Omental fat pad (tissue), 4 donors: ENCODE measurements around the gene CDH23. TPM values are rescaled to one million over a fixed set of nuclear protein-coding genes. Genes with fewer than 3 reads are reported as not detected.

Source experiments
- ATAC-seq: fragments of 150-250 bp; one replicate; pipeline ENCODE4 v1.9.1; 2016; ENCODE audit warnings: mild to moderate bottlenecking, moderate library complexity; ENCODE audit not compliant: low FRiP score
- DNase-seq: peaks from one replicate; pipeline ENCODE4 v3.0.0-alpha.2; 2019; ENCODE audit warnings: low spot score
- total RNA-seq, 4 donors: library from RNA; depleted of rRNA; stranded (reverse); fragments of >200 nt; gene quantifications; one replicate each; pipeline ENCODE4 v1.1.0, GENCODE V29; 2016
- TF ChIP-seq, protein P1 (sequence below), 3 donors: fragments of 450-650 bp; IDR thresholded peaks; one replicate each; pipeline ENCODE4 v1.5.1; 2016 to 2017; ENCODE audit warnings: antibody characterized with exemption in 3 of 3, mild to moderate bottlenecking in 3 of 3, moderate library complexity in 2 of 3

The CDH23 gene
- total RNA-seq, 4 donors from 2014 or later = 25.3 to 41.9 (median 34.4) TPM

DNA sequence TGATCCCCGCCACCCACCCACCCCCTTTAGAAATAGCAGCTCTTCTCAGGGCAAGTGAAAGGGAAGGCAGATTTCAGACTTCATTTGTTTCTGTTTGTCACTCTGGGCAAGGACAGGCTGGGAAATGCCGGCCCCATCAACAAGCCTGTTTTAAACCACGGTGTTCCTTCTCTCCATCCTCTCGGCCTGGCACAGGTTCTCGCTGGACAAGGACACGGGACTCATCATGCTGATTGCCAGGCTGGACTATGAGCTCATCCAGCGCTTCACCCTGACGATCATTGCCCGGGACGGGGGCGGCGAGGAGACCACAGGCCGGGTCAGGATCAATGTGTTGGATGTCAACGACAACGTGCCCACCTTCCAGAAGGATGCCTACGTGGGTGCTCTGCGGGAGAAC lies 280.5 kb downstream of the CDH23 start:
- no peak for DNase-seq
- ATAC-seq = no peak
- TF ChIP-seq, protein P1, sequence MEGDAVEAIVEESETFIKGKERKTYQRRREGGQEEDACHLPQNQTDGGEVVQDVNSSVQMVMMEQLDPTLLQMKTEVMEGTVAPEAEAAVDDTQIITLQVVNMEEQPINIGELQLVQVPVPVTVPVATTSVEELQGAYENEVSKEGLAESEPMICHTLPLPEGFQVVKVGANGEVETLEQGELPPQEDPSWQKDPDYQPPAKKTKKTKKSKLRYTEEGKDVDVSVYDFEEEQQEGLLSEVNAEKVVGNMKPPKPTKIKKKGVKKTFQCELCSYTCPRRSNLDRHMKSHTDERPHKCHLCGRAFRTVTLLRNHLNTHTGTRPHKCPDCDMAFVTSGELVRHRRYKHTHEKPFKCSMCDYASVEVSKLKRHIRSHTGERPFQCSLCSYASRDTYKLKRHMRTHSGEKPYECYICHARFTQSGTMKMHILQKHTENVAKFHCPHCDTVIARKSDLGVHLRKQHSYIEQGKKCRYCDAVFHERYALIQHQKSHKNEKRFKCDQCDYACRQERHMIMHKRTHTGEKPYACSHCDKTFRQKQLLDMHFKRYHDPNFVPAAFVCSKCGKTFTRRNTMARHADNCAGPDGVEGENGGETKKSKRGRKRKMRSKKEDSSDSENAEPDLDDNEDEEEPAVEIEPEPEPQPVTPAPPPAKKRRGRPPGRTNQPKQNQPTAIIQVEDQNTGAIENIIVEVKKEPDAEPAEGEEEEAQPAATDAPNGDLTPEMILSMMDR (IDR thresholded peaks at IDR 0.05) = no peak

DNA sequence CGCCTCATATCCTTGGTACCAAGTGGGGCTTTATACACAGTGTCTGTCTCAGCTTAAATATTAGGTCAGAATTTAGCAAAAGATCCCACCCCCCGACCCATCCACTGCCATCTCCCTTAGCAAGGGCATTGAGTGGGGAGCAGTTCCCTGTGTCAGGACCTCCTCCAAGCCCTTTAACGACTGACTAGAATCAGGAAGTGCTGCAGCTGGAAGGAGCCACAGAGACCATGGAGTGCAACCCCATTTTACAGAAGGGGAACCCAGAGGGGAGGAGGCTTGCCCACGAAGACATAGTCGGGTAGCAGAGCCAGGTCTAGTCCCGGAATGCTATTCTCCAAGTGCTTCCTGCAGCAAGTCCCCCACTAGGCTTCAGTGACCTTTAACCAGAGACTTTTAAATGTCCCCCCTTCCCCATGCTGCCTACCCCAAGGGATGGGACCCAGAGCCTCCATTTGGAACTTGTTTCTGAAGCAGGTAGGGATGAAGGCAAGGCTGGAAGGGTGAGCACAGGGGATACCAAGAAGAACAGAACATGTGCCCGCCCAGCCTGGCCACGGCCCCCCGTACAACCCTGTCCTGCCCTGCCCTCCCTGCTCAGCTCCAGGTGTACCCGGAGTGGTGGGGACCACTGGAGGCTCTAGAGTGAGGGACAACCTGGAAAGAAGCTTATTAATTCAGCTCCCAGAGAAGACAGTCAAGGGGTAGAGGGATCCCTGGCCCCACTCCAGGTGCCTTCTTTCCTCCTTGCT lies 281.5 kb downstream of the CDH23 start:
- TF ChIP-seq, protein P1 (IDR thresholded peaks at IDR 0.05) = no peak
- ATAC-seq (no peak), DNase-seq (no peak)

DNA sequence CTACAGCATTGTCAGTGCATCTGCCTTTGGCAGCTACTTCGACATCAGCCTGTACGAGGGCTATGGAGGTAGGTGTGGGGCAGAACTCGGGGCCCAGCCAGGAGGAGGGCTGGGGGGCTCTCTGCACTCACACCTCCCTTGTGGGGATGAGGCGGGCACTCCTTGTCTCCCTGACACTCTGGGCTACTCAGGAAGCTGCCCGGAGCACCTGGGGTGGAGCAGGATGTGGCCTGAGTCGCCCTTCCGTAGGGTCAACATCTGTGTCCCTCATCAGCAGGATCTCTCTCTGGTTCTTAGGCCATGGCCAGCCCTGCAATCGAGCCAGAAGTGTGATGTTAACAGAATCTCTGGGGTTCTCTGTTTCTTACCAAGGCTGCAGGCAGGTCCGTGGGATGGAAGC lies 282.7 kb downstream of the CDH23 start:
- no peak for DNase-seq
- ATAC-seq = no peak
- TF ChIP-seq, protein P1 (IDR thresholded peaks at IDR 0.05) = no peak

DNA sequence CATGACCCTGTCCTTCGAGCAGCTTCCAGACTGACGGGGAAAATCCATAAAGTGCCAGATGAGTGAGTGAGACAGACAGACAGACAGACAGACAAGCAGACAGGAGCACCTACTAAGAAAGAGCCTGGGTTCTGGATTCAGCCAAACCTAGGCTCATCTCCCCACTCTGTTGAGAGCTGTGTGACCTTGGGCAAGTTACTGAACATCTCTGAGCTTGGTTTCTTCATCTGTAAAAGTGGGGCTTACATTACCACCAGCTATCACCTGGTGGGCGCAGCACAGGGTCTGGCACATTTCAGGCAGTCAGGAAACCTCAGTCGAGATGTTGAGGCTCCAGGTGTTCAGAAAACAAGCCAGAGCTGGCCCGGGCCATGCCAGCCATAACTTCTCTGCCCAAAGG lies 285.3 kb downstream of the CDH23 start:
- ATAC-seq (no peak), DNase-seq (no peak)
- TF ChIP-seq, protein P1 (IDR thresholded peaks at IDR 0.05) = no peak

DNA sequence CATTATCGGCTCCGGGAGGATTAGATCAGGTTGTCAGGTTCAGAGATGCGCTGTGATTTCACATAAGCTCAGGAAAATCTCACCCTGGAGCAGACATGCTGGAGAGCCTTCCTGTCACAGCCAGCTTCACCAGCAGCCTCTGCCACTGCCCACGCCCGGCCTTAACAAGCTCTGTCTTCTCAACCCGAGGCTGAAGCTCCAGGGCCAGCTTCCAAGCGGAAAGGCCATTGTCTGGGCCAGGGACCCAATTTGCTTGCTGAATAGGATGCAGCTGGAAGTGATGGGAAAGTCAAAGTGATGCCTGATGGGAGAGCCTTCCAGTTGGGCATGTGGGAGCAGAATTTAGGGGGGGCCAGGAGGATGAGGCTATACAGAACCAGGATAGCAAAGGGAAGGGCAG lies 286.6 kb downstream of the CDH23 start:
- TF ChIP-seq, protein P1 (IDR thresholded peaks at IDR 0.05) = no peak
- ATAC-seq (no peak), DNase-seq (no peak)

DNA sequence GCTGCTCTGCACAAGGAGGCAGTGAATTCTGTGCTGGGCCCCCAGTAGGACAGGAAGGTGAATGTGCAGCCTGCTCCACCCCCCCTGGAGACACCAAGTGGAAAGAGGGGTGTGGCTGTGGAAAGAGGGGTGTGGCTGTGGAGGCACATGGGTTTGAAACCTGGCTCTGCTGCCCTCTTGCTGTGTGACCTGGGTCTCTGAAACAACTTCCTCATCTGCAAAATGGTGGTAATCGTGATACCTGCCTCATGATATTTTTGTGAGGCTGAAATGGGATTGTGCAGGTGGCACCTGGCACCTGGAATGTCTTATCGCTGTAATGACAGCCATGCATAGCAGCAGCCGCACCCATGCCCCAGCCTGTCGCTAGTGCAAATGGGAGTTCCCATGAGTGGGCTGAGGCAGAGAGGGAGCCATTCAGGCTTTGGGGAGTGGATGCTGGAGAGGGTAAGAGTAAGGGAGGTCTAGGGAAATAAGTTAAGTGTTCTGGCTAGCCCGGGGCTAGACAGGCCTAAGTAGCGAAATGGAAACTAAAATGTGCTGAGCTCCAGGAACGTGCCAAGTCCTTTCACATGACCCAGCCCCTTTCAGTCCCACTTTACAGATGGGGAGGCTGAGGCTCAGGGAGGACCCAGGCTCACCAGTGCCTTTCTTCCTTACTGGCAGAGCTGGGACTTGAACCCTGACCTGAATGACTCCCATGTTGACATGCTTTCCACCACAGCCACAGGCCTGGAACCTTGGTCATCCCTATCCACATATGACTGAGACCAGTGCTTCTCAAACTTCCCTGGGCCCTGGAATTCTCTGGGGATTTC lies 287.8 kb downstream of the CDH23 start:
- TF ChIP-seq, protein P1 (IDR thresholded peaks at IDR 0.05) = no peak
- DNase-seq = no peak
- ATAC-seq = no peak
